Activated CD4-positive, alpha-beta T cell treated with anti-CD3 and anti-CD28 coated beads, Interleukin-2, Interleukin-6, amounts not matched to agents 100 ng/mL and 50 ng/mL, durations not matched to agents 16 hours and 8 hours (primary cell): ENCODE data around the gene CUBN.

Experiments used
- DNase-seq: peaks from one replicate; pipeline ENCODE4 v3.0.0-alpha.2; 2020

Gene CUBN

GRCh38 chr10:17129741-17130140 lies at the start of gene CUBN:
Gene CUBN, minus strand, starts transcription at chr10:17129811. Its CDS starts 46 bp downstream, at chr10:17129765.
- DNase-seq: no peak

- no peak for DNase-seq
These were observed 49.4 kb upstream of the CUBN start for GRCh38 chr10:17179002-17179401.

- DNase-seq: no peak
These were observed 48.4 kb upstream of the CUBN start for GRCh38 chr10:17178006-17178405.

GRCh38 chr10:17177014-17177413 lies 47.4 kb upstream of the CUBN start:
- no peak for DNase-seq

GRCh38 chr10:17176091-17176490 lies 46.5 kb upstream of the CUBN start:
- DNase-seq: no peak

- DNase-seq: no peak
These were observed 45.9 kb upstream of the CUBN start for GRCh38 chr10:17175551-17175950.

GRCh38 chr10:17174626-17175025 lies 45.0 kb upstream of the CUBN start:
- DNase-seq: no peak

GRCh38 chr10:17171141-17171641 lies 41.6 kb upstream of the CUBN start:
- DNase-seq: no peak

- DNase-seq: no peak
These were observed 40.2 kb upstream of the CUBN start for GRCh38 chr10:17169803-17170202.

GRCh38 chr10:17166699-17167098 lies 37.1 kb upstream of the CUBN start:
- DNase-seq: no peak

GRCh38 chr10:17162828-17163227 lies 33.2 kb upstream of the CUBN start:
- no peak for DNase-seq

- DNase-seq: no peak
These were observed 32.2 kb upstream of the CUBN start for GRCh38 chr10:17161775-17162174.

- no peak for DNase-seq
These were observed 27.4 kb upstream of the CUBN start for GRCh38 chr10:17157024-17157423.

GRCh38 chr10:17155826-17156225 lies 26.2 kb upstream of the CUBN start:
- DNase-seq: no peak

- no peak for DNase-seq
These were observed 24.5 kb upstream of the CUBN start for GRCh38 chr10:17154116-17154515.

GRCh38 chr10:17153321-17153720 lies 23.7 kb upstream of the CUBN start:
- DNase-seq: no peak

- DNase-seq: no peak
These were observed 22.1 kb upstream of the CUBN start for GRCh38 chr10:17151716-17152115.

- DNase-seq: no peak
These were observed 18.4 kb upstream of the CUBN start for GRCh38 chr10:17147884-17148489.

- DNase-seq: no peak
These were observed 17.3 kb upstream of the CUBN start for GRCh38 chr10:17146892-17147291.

- DNase-seq: no peak
These were observed 15.6 kb upstream of the CUBN start for GRCh38 chr10:17145239-17145638.

GRCh38 chr10:17144757-17145156 lies 15.1 kb upstream of the CUBN start:
- DNase-seq: peak; percentile 74

GRCh38 chr10:17144032-17144431 lies 14.4 kb upstream of the CUBN start:
- no peak for DNase-seq

- peak; percentile 7 for DNase-seq
These were observed 13.6 kb upstream of the CUBN start for GRCh38 chr10:17143055-17143690.

- DNase-seq: no peak
These were observed 12.1 kb upstream of the CUBN start for GRCh38 chr10:17141504-17142229.
